ENCODE data around the gene KLHL20. TPM values are rescaled to one million over a fixed set of nuclear protein-coding genes. Genes with fewer than 3 reads are reported as not detected.

Gene KLHL20
- total and polyA plus RNA-seq, 3 experiments from 2014 or later: 19.7 to 25.7 (median 20.5) TPM

Other genes with a start within 250 kb of the KLHL20 start
- gene PRDX6, start 237.6 kb upstream of the KLHL20 start, total RNA-seq: 100 to 1,000 TPM; 134 to 140 TPM
- 159 TPM for gene PRDX6, start 237.6 kb upstream of the KLHL20 start, polyA plus RNA-seq
- not detected for gene SLC9C2, start 111.9 kb upstream of the KLHL20 start, total RNA-seq
- gene SLC9C2, start 111.9 kb upstream of the KLHL20 start, polyA plus RNA-seq: not detected
- not detected for gene TEX50, start 79.6 kb upstream of the KLHL20 start, total RNA-seq
- not detected for gene TEX50, start 79.6 kb upstream of the KLHL20 start, polyA plus RNA-seq
- not detected for gene ANKRD45, start 45.1 kb upstream of the KLHL20 start, total RNA-seq
- gene ANKRD45, start 45.1 kb upstream of the KLHL20 start, polyA plus RNA-seq: not detected
- 10 to 100 TPM; 39.4 to 42.5 TPM for gene DARS2, start 109.7 kb downstream of the KLHL20 start, total RNA-seq
- gene DARS2, start 109.7 kb downstream of the KLHL20 start, polyA plus RNA-seq: 9.4 TPM
- 10 to 100 TPM; 24.9 to 27.4 TPM for gene CENPL, start 109.9 kb downstream of the KLHL20 start, total RNA-seq
- 6.2 TPM for gene CENPL, start 109.9 kb downstream of the KLHL20 start, polyA plus RNA-seq
- 1,000 to 10,000 TPM; 1,056 to 1,102 TPM for gene GAS5, start 153.0 kb downstream of the KLHL20 start, total RNA-seq
- 245 TPM for gene GAS5, start 153.0 kb downstream of the KLHL20 start, polyA plus RNA-seq
- gene ZBTB37, start 153.4 kb downstream of the KLHL20 start, total RNA-seq: 10 to 100 TPM; 10.4 to 11.0 TPM
- 1.3 TPM for gene ZBTB37, start 153.4 kb downstream of the KLHL20 start, polyA plus RNA-seq
- gene SERPINC1, start 202.3 kb downstream of the KLHL20 start, total RNA-seq: not detected
- not detected for gene SERPINC1, start 202.3 kb downstream of the KLHL20 start, polyA plus RNA-seq